HG03064 (cell line): Measurements from ENCODE around the gene ISG20L2.
A peak's percentile ranks its signal among the peaks of the same experiment; 100 is the strongest.
"Not testable (repeated sequence)": the region's sequence is repeated elsewhere in the genome, so short reads cannot be mapped to it uniquely, and the experiment has no call there.

Source experiments
- ATAC-seq: cut with Tn5 transposase; IDR thresholded peaks from one replicate; pipeline ENCODE4 v1.9.1; 2021; ENCODE audit warnings: low read depth; ENCODE audit not compliant: unreplicated experiment

The ISG20L2 gene, protein sequence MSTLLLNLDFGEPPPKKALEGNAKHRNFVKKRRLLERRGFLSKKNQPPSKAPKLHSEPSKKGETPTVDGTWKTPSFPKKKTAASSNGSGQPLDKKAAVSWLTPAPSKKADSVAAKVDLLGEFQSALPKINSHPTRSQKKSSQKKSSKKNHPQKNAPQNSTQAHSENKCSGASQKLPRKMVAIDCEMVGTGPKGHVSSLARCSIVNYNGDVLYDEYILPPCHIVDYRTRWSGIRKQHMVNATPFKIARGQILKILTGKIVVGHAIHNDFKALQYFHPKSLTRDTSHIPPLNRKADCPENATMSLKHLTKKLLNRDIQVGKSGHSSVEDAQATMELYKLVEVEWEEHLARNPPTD

DNA sequence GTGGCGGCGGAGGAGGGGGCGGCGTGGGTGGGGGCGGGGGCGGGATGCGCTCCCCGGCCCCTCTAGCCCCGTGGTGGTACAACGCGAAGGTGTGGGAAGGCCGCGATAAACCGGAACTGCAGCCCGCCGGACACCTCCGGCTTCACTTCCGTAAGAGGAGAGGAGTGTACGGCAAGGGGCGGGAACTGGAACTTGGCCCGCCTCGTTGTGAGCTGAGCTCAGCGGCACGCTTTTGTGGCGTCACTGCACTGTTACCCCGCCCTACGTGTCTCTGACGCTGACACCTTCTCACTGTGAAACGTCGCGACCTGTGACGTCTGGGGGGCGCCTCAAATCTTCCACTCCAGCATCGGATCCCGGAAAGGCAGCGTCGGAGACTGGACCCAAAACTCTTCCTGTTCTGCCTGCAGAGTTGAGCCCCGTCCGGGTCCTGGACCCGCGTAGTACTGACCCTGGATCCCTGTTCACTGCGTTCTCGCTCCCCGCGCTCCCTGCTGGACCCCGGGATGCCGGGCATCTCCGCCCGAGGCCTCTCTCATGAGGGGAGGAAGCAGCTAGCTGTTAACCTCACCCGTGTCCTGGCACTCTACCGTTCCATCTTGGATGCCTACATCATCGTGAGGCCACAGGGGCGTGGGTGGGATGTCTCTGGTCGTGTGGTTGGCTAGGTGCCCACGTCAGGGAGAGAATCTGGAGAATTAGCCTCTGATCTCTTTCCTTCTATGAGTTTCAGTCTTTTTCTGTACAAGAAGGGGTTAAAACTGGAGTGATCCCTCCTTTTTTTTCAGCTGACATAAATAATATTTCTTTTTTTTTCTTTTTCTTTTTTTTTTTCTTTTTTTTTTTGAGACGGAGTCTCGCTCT is at the start of gene ISG20L2:
TSS of gene ISG20L2 (minus strand) at position 168 of the 864 bp plus-strand sequence. CDS start 1,114 bp downstream, outside the sequence.
- ATAC-seq = peak; percentile 84

DNA sequence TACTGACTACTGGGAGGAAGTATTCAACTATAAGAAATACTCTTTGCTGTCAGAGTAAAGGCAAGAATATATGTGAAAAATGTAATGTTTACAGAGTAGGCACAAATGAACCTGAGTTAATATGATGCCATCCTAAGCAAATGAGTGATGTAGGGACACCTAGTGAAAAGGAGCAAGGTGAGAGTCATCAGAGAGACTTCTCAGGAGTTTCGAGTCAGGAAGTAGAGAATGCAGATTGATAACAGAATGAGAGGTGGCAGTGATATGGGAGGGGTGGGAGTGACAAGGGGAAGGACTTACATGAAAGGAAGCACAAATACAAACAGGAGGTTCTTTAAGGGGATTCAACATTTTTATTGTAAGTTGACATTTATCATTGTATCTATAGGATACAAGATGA is 49.0 kb upstream of the ISG20L2 start:
- ATAC-seq = no peak

DNA sequence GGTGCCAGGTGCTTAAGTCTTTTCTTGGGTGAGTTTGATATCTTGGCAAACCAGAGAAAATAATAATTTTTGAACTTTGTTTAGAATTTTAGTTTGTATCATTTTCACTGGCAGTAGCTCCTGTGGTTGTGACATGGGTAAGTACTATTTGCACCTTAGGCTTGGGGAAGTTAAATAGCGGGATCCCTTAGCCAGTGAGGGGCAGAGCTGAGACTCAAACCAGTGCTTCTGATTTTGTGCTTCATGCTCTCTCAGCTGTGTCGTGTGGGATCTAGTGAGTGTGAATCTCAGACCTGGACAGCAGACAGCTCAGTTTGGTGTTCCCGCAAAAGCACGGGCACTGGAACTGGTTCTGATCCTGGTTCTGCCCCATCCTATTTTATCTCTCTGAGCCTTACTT is 48.4 kb upstream of the ISG20L2 start:
- ATAC-seq = no peak

GRCh38 chr1:156775799-156776198 is 47.2 kb upstream of the ISG20L2 start:
- ATAC-seq = no peak

GRCh38 chr1:156773607-156774006 is 45.0 kb upstream of the ISG20L2 start:
- ATAC-seq = no peak

- no peak for ATAC-seq
These were observed 44.3 kb upstream of the ISG20L2 start for GRCh38 chr1:156772728-156773497.

GRCh38 chr1:156772222-156772621 is 43.7 kb upstream of the ISG20L2 start:
- no peak for ATAC-seq

- ATAC-seq = no peak
These were observed 40.2 kb upstream of the ISG20L2 start for GRCh38 chr1:156768610-156769295.

DNA sequence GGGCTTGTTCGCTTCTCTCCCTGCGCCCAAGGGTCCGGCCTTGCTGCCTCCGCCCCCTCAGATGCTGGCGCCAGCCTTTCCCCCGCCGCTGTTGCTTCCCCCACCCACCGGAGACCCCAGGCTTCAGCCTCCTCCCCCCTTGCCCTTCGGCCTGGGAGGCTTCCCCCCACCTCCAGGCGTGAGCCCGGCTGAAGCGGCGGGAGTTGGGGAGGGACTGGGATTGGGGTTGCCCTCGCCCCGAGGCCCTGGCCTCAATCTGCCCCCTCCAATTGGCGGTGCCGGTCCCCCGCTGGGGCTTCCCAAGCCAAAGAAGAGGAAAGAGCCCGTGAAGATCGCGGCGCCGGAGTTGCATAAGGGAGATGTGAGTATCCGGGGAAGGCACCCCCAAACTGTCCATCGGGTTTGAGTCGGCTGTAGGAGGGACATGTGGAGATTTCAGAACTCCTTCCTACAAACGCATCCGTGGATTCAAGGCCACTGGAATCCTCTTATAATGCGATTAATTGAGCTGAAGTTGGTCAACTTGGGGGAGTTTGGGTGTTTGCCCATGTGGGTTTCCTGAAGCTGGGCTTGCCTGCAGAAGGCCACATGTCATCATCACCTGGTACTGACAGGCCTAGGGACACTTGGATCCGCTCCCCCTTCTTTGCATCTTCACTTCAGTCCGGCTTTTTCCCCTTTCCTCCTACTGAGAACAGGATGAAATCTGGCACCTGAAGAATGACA is 39.5 kb upstream of the ISG20L2 start:
- ATAC-seq = no peak

GRCh38 chr1:156767101-156767878 is 38.7 kb upstream of the ISG20L2 start, which contains the start of gene PRCC:
Gene PRCC (plus strand): TSS chr1:156767535. CDS start chr1:156767772, 237 bp downstream.
- ATAC-seq = peak; percentile 88

DNA sequence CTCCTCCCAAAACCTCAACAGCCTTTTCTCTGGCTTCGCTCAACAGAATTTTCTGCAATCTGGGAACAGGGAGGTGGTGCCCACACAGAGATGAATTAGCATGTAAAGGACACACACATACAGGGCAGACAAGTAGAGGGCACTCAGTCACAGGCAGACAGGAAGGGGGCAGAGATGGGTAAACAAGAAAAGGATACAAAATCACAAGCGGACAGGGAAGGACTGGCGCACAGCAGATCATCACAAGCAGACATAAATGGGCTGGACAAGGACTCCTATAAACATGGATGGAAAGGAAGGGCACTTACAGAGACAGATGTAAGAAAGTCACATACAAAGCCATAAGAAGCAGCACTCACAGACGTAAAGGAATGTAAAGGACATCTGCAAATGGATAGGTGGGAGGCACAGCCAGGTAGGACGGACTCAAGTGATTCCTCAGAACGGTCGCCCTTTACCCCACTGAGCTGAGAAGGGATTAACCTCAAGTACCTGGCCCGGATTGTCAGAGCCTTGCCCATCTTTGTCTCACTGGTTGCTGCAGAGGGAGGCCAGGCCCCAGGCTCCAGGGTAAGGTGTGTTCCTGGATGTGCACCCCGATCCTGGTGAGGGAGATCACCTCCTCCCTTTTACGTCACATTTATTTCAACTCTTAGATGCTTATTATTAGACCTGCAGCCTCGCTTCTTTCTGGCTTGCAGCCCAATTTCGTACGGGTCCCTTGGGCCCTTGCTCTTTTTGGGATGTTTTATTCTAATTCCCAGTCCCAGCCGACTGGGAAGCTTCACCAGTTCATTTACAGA is 37.9 kb upstream of the ISG20L2 start:
- ATAC-seq = no peak

DNA sequence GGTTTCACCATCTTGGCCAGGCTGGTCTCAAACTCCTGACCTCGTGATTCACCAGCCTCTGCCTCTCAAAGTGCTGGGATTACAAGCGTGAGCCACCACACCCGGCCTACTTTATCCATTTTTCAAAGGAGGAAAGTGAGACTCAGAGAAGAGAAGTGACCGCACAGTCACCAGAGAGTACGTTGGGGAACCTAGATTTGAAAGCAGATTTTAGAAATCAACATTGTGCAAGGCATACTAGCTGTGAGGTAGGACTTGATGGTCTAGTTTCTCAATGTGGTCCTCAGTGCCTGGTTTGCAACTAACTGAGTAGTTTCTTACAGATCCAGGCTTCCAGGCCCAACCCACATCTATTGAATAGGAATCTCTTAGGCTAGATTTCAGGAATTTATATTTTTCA is 37.1 kb upstream of the ISG20L2 start:
- no peak for ATAC-seq

GRCh38 chr1:156765136-156765535 is 36.6 kb upstream of the ISG20L2 start:
- not testable (repeated sequence) for ATAC-seq

DNA sequence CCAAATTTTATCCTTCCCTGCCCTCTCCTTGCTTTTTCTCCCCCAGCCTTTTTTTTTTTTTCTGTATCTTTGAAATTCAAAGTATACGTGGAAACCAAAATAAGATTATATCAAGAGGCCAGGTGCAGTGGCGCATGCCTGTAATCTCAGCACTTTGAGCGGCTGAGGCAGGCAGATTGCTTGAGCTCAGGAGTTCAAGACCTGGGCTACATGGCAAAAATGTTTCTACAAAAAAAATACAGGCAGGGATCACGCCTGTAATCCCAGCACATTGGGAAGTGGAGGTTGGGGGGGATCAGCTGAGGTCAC is 32.2 kb upstream of the ISG20L2 start:
- no peak for ATAC-seq

- no peak for ATAC-seq
These were observed 31.7 kb upstream of the ISG20L2 start for GRCh38 chr1:156760092-156760795.

- ATAC-seq = not testable (repeated sequence)
These were observed 29.1 kb upstream of the ISG20L2 start for GRCh38 chr1:156757572-156758253.

DNA sequence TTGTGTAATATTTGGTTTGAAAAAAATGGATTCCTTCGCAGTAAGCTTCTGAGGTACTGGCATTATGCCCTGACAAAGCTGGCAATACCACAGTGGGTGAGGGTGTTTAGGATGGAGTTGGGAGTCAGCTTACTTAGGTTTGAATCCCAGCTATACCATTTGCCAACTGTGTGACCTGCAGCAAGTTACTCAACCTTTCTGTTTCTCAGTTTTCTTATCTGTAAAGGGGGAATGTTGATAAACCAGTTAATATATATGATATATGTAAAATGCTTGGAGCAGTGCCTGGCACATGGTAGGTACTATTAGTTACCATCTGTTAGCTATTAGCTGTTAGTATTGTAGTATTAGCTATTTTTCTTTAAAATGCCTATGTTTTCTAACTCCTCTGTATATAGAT is 27.8 kb upstream of the ISG20L2 start:
- ATAC-seq = no peak
